SU-DHL-6 (cell line): ENCODE measurements around the gene PRAC2.

Source experiments
- H2AFZ ChIP-seq: fragments of 200-600 bp; sonication (generic); 2 replicates; pipeline ENCODE4 v1.6.1; 2014; ENCODE audit warnings: low read depth, mild to moderate bottlenecking, moderate library complexity, mixed read lengths, antibody characterized with exemption, low read length; ENCODE audit not compliant: severe bottlenecking
- H3F3A ChIP-seq: fragments of 200-600 bp; shearing (Covaris generic); 2 replicates; pipeline ENCODE4 v1.6.0; 2016; ENCODE audit warnings: antibody characterized with exemption, mild to moderate bottlenecking; ENCODE audit not compliant: insufficient read depth
- H3K27ac ChIP-seq: fragments of 200-600 bp; sonication (generic); 2 replicates; pipeline ENCODE4 v1.5.1; 2016; ENCODE audit warnings: low read depth, mild to moderate bottlenecking, low read length, moderate library complexity, mixed read lengths
- H3K27me3 ChIP-seq: fragments of 200-600 bp; sonication (generic), shearing (Covaris generic); 2 replicates; pipeline ENCODE4 v1.6.0; 2014; ENCODE audit warnings: mild to moderate bottlenecking, low read length
- H3K36me3 ChIP-seq: fragments of 200-600 bp; sonication (generic); 2 replicates; pipeline ENCODE4 v1.6.1; 2014; ENCODE audit warnings: mild to moderate bottlenecking, low read length, mixed read lengths
- H3K4me2 ChIP-seq: fragments of 300-600, 200-600 bp; shearing (Covaris generic), sonication (generic); 2 replicates; pipeline ENCODE4 v1.6.0; 2014; ENCODE audit warnings: low read length, low read depth, mild to moderate bottlenecking; ENCODE audit not compliant: poor library complexity, severe bottlenecking
- H3K4me3 ChIP-seq: fragments of 200-600 bp; sonication (generic); 2 replicates; pipeline ENCODE4 v1.5.1; 2014; ENCODE audit warnings: antibody characterized with exemption, low read length, mild to moderate bottlenecking, mixed read lengths; ENCODE audit not compliant: insufficient read depth, poor library complexity, severe bottlenecking
- H3K79me2 ChIP-seq: fragments of 200-600 bp; sonication (generic); 2 replicates; pipeline ENCODE4 v1.6.1; 2014; ENCODE audit warnings: mild to moderate bottlenecking, low read length, moderate library complexity; ENCODE audit not compliant: insufficient read depth
- H3K9ac ChIP-seq: fragments of 200-600 bp; sonication (generic); 2 replicates; pipeline ENCODE4 v1.7.0; 2014; ENCODE audit warnings: mild to moderate bottlenecking, low read length
- H3K9me2 ChIP-seq: fragments of 200-600 bp; sonication (generic); replicated peaks from 2 replicates; pipeline ENCODE4 v1.6.1; 2014; ENCODE audit warnings: low read length; ENCODE audit not compliant: insufficient read depth
- H3K9me3 ChIP-seq: fragments of 200-600 bp; sonication (generic); 2 replicates; pipeline ENCODE4 v1.6.1; 2014; ENCODE audit warnings: low read length, mixed read lengths; ENCODE audit not compliant: insufficient read depth
- H4K20me1 ChIP-seq: fragments of 200-600 bp; sonication (generic); 2 replicates; pipeline ENCODE4 v1.6.1; 2014; ENCODE audit warnings: low read depth, mild to moderate bottlenecking, antibody characterized with exemption, low read length, moderate library complexity, mixed read lengths
- EZH2phosphoT487 ChIP-seq: fragments of 200-600 bp; sonication (generic), shearing (Covaris generic); conservative IDR thresholded peaks from 2 replicates; pipeline ENCODE4 v1.6.1; 2018; ENCODE audit warnings: mild to moderate bottlenecking, antibody characterized with exemption, low read length, moderate library complexity, mixed read lengths
- TF ChIP-seq, protein P1 (sequence below): fragments of 200-600 bp; sonication (generic); IDR thresholded peaks from one replicate; pipeline ENCODE4 v1.5.1; 2017; ENCODE audit warnings: antibody characterized with exemption, mild to moderate bottlenecking, low read length, moderate library complexity; ENCODE audit not compliant: insufficient read depth, poor library complexity, severe bottlenecking

PRAC2 gene

DNA sequence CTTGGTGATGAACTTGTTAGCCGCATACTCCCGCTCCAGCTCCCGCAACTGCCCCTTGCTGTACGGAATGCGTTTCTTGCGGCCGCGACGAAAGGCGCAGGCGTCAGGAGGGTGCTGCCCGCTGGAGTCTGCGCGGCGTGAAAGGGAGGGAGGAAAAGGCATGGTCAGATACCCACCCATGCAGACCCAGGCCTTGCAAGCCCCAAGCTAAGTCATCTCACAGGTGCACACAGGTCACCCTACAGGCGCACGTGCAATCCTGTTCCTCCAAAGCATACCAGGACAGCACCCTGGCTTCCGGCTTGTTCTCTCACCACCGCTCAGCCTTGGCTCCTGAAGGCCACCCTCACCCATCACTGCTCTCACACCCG lies 3.9 kb downstream of the PRAC2 start:
- Histone ChIP-seq H3F3A (no peaks in the 10 kb centered on the region), H3K4me3 (no peak overlapping the region), H3K36me3 (no peaks in the 10 kb centered on the region), H3K79me2 (no peaks in the 10 kb centered on the region), H3K4me2 (no peak overlapping the region), H3K9me2 (no peaks in the 10 kb centered on the region), H4K20me1 (no peaks in the 10 kb centered on the region), H3K27me3 (no peaks in the 10 kb centered on the region), H3K9me3 (no peaks in the 10 kb centered on the region), H2AFZ (no peak overlapping the region), H3K9ac (no peak overlapping the region), H3K27ac (no peak overlapping the region)
- no peak for TF ChIP-seq EZH2phosphoT487
- TF ChIP-seq, protein P1, sequence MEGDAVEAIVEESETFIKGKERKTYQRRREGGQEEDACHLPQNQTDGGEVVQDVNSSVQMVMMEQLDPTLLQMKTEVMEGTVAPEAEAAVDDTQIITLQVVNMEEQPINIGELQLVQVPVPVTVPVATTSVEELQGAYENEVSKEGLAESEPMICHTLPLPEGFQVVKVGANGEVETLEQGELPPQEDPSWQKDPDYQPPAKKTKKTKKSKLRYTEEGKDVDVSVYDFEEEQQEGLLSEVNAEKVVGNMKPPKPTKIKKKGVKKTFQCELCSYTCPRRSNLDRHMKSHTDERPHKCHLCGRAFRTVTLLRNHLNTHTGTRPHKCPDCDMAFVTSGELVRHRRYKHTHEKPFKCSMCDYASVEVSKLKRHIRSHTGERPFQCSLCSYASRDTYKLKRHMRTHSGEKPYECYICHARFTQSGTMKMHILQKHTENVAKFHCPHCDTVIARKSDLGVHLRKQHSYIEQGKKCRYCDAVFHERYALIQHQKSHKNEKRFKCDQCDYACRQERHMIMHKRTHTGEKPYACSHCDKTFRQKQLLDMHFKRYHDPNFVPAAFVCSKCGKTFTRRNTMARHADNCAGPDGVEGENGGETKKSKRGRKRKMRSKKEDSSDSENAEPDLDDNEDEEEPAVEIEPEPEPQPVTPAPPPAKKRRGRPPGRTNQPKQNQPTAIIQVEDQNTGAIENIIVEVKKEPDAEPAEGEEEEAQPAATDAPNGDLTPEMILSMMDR, result no peak

GRCh38 chr17:48727415-48728175 lies 4.6 kb downstream of the PRAC2 start:
- Histone ChIP-seq H3K4me3 (no peak overlapping the region), H3K27me3 (no peaks in the 10 kb centered on the region), H3K36me3 (no peaks in the 10 kb centered on the region), H3K4me2 (no peak overlapping the region), H3K9me3 (no peaks in the 10 kb centered on the region), H4K20me1 (no peaks in the 10 kb centered on the region), H3F3A (no peaks in the 10 kb centered on the region), H3K9me2 (no peaks in the 10 kb centered on the region), H3K27ac (no peak overlapping the region), H3K79me2 (no peaks in the 10 kb centered on the region), H3K9ac (no peak overlapping the region), H2AFZ (no peak overlapping the region)
- TF ChIP-seq EZH2phosphoT487, result no peak
- TF ChIP-seq, protein P1, result no peak

GRCh38 chr17:48728232-48729231 lies 5.5 kb downstream of the PRAC2 start, which contains the start of gene HOXB13:
Gene HOXB13 (minus strand): TSS chr17:48728750. CDS start chr17:48728593, 157 bp downstream.
- Histone ChIP-seq H3K4me3 (no peak within 1 kb of the TSS), H3K4me2 (no peak within 1 kb of the TSS), H3K36me3 (no peaks in the 10 kb centered on the region), H2AFZ (no peak within 1 kb of the TSS), H3K9ac (no peak within 1 kb of the TSS), H3F3A (no peaks in the 10 kb centered on the region), H3K9me3 (no peaks in the 10 kb centered on the region), H3K79me2 (no peaks in the 10 kb centered on the region), H3K9me2 (no peaks in the 10 kb centered on the region), H3K27ac (no peak within 1 kb of the TSS), H4K20me1 (no peaks in the 10 kb centered on the region), H3K27me3 (no peaks in the 10 kb centered on the region)
- no peak for TF ChIP-seq EZH2phosphoT487
- TF ChIP-seq, protein P1, result no peak
